H1 (cell line): ENCODE measurements around the gene GSKIP. TPM values are rescaled to one million over a fixed set of nuclear protein-coding genes. Genes with fewer than 3 reads are reported as not detected.

Experiments used
- CTCF ChIA-PET: fragments of 300-600 bp; sonication (Branson Sonifier 250); formaldehyde crosslinking; loops from one replicate; lab custom pipeline; 2021; ENCODE audit not compliant: partially characterized antibody; lab: Charles Lee
- POLR2A ChIA-PET: fragments of 300-600 bp; sonication (Branson Sonifier 250); formaldehyde crosslinking; loops from one replicate; lab custom pipeline; 2021; ENCODE audit warnings: inconsistent platforms; ENCODE audit not compliant: partially characterized antibody; lab: Charles Lee
- DNase-seq, 2 experiments: peaks; one replicate each; pipeline versions ENCODE4 v3.0.0 to v3.0.0-alpha.2; 2010 to 2022; ENCODE audit warnings: low spot score in 2 of 2, low read depth in 1 of 2, mixed read lengths in 1 of 2
- FAIRE-seq: peaks from 2 replicates; lab custom pipeline; 2011; peaks lifted over from hg19 to GRCh38; lab: Jason Lieb, UNC
- H2AFZ ChIP-seq: 2 replicates; pipeline ENCODE4 v1.8.1; 2012; ENCODE audit warnings: low read length, inconsistent platforms
- H2AK5ac ChIP-seq: 2 replicates; pipeline ENCODE4 v1.6.1; 2013; ENCODE audit warnings: low read depth, low read length
- H2BK120ac ChIP-seq: replicated peaks from 2 replicates; pipeline ENCODE3; 2013; ENCODE audit warnings: low read depth, low read length, inconsistent platforms
- H2BK12ac ChIP-seq: 2 replicates; pipeline ENCODE4 v1.6.1; 2013; ENCODE audit warnings: low read depth, low read length
- H2BK15ac ChIP-seq: 2 replicates; pipeline ENCODE4 v1.6.1; 2013; ENCODE audit warnings: low read length
- H2BK20ac ChIP-seq: 2 replicates; pipeline ENCODE4 v1.6.1; 2013; ENCODE audit warnings: low read length
- H2BK5ac ChIP-seq: 2 replicates; pipeline ENCODE4 v1.6.1; 2013; ENCODE audit warnings: low read depth, low read length
- H3K14ac ChIP-seq: 2 replicates; pipeline ENCODE4 v1.6.1; 2013; ENCODE audit warnings: inconsistent platforms; ENCODE audit not compliant: insufficient read length
- H3K18ac ChIP-seq: 2 replicates; pipeline ENCODE4 v1.6.1; 2013; ENCODE audit warnings: low read length; ENCODE audit errors: extremely low read depth
- H3K23ac ChIP-seq: 2 replicates; pipeline ENCODE4 v1.6.1; 2013; ENCODE audit warnings: inconsistent platforms; ENCODE audit not compliant: insufficient read length
- H3K23me2 ChIP-seq: 2 replicates; pipeline ENCODE4 v1.6.1; 2013; ENCODE audit warnings: low read depth, low read length
- H3K27ac ChIP-seq: 2 replicates; pipeline ENCODE4 v1.6.1; 2011; ENCODE audit warnings: low read depth, low read length, inconsistent platforms
- H3K27me3 ChIP-seq, 4 experiments: replicated peaks in 1 of 4; 1 replicate in 1 of 4; 2 replicates in 3 of 4; pipeline versions ENCODE4 v1.6.1 to v1.8.1; 2011 to 2013; ENCODE audit warnings: low read length in 3 of 4, mild to moderate bottlenecking in 3 of 4, inconsistent platforms in 2 of 4, mixed read lengths in 2 of 4, moderate library complexity in 1 of 4; ENCODE audit not compliant: control insufficient read depth in 3 of 4, insufficient read depth in 3 of 4; ENCODE audit errors: extremely low read depth in 1 of 4
- H3K36me3 ChIP-seq, 4 experiments: 2 replicates each; pipeline versions ENCODE4 v1.6.1 to v1.8.1; 2011 to 2013; ENCODE audit warnings: mild to moderate bottlenecking in 4 of 4, low read length in 3 of 4, moderate library complexity in 2 of 4, control low read depth in 1 of 4, inconsistent platforms in 1 of 4; ENCODE audit not compliant: insufficient read depth in 4 of 4, control insufficient read depth in 2 of 4
- H3K4ac ChIP-seq: replicated peaks from 2 replicates; pipeline ENCODE3; 2013; ENCODE audit warnings: low read length, low read depth, mixed read lengths, inconsistent platforms; ENCODE audit not compliant: insufficient read length
- H3K4me1 ChIP-seq, 4 experiments: replicated peaks in 1 of 4; 1 replicate in 1 of 4; 2 replicates in 3 of 4; pipeline versions ENCODE4 v1.6.1 to v1.8.1; 2011 to 2013; ENCODE audit warnings: low read length in 3 of 4, inconsistent platforms in 2 of 4, mixed read lengths in 1 of 4; ENCODE audit not compliant: insufficient read depth in 4 of 4, control insufficient read depth in 3 of 4
- H3K4me2 ChIP-seq, 2 experiments: 2 replicates each; pipeline versions ENCODE4 v1.6.1 to v1.8.1; 2011 to 2013; ENCODE audit warnings: low read depth in 2 of 2, low read length in 2 of 2, control low read depth in 1 of 2, inconsistent platforms in 1 of 2, mild to moderate bottlenecking in 1 of 2; ENCODE audit not compliant: insufficient read depth in 1 of 2
- H3K4me3 ChIP-seq, 4 experiments: fragments of 200-600, 300-600 bp in 1 of 4; sonication (generic), shearing (Covaris generic), sonication (Bioruptor Twin) in 1 of 4; 2 replicates each; pipeline versions ENCODE4 v1.5.1 to v1.8.1; 2011 to 2016; ENCODE audit warnings: low read length in 4 of 4, low read depth in 3 of 4, control low read depth in 2 of 4, inconsistent platforms in 2 of 4, mild to moderate bottlenecking in 2 of 4, mixed read lengths in 1 of 4, moderate library complexity in 1 of 4; ENCODE audit not compliant: insufficient read depth in 2 of 4; ENCODE audit errors: extremely low read depth in 1 of 4
- H3K56ac ChIP-seq: replicated peaks from 2 replicates; pipeline ENCODE3; 2013; ENCODE audit warnings: low read depth, mild to moderate bottlenecking, mixed read lengths, low read length, inconsistent platforms; ENCODE audit not compliant: insufficient read length
- H3K79me1 ChIP-seq: 2 replicates; pipeline ENCODE4 v1.6.1; 2013; ENCODE audit warnings: low read depth, low read length, control low read depth
- H3K79me2 ChIP-seq, 2 experiments: 2 replicates each; pipeline versions ENCODE4 v1.6.1 to v1.8.1; 2012 to 2013; ENCODE audit warnings: low read length in 2 of 2, mild to moderate bottlenecking in 2 of 2, inconsistent platforms in 1 of 2; ENCODE audit not compliant: insufficient read depth in 2 of 2, control insufficient read depth in 1 of 2
- H3K9ac ChIP-seq, 4 experiments: replicated peaks in 1 of 4; 1 replicate in 1 of 4; 2 replicates in 3 of 4; pipeline versions ENCODE4 v1.6.1 to v1.8.1; 2011 to 2013; ENCODE audit warnings: low read depth in 3 of 4, low read length in 3 of 4, control low read depth in 2 of 4, mild to moderate bottlenecking in 2 of 4, moderate library complexity in 2 of 4, inconsistent platforms in 1 of 4; ENCODE audit errors: extremely low read depth in 1 of 4
- H3K9me3 ChIP-seq, 2 experiments: 2 replicates each; pipeline versions ENCODE4 v1.6.1 to v1.8.1; 2012 to 2013; ENCODE audit warnings: mild to moderate bottlenecking in 2 of 2, moderate library complexity in 2 of 2, control low read depth in 1 of 2, inconsistent platforms in 1 of 2, low read depth in 1 of 2, low read length in 1 of 2, mixed read lengths in 1 of 2; ENCODE audit not compliant: insufficient read depth in 2 of 2
- H4K20me1 ChIP-seq, 2 experiments: replicated peaks in 1 of 2; 2 replicates each; pipeline versions ENCODE3 to v1.8.1; 2011 to 2013; ENCODE audit warnings: inconsistent platforms in 2 of 2, low read length in 2 of 2, mild to moderate bottlenecking in 1 of 2; ENCODE audit not compliant: insufficient read depth in 2 of 2, control insufficient read depth in 1 of 2
- H4K5ac ChIP-seq: 2 replicates; pipeline ENCODE4 v1.6.1; 2013; ENCODE audit warnings: low read length, low read depth, mixed read lengths, inconsistent platforms; ENCODE audit not compliant: insufficient read length
- H4K8ac ChIP-seq: 2 replicates; pipeline ENCODE4 v1.8.0; 2013; ENCODE audit warnings: mild to moderate bottlenecking, moderate library complexity, low read length, inconsistent platforms; ENCODE audit not compliant: insufficient read depth; ENCODE audit errors: extremely low read depth
- H4K91ac ChIP-seq: replicated peaks from 2 replicates; pipeline ENCODE3; 2013; ENCODE audit warnings: low read length, mixed read lengths, inconsistent platforms; ENCODE audit not compliant: insufficient read length
- CREB1 ChIP-seq: IDR thresholded peaks from 2 replicates; pipeline ENCODE4 v1.6.1; 2012; ENCODE audit warnings: inconsistent platforms
- EP300 ChIP-seq, 2 experiments: IDR thresholded peaks; 1 replicate in 1 of 2; 2 replicates in 1 of 2; pipeline ENCODE4 v1.6.1; 2011 to 2012; ENCODE audit warnings: low read depth in 2 of 2, low read length in 2 of 2, mild to moderate bottlenecking in 2 of 2, borderline replicate concordance in 1 of 2, inconsistent platforms in 1 of 2, moderate library complexity in 1 of 2
- JUND ChIP-seq: IDR thresholded peaks from 2 replicates; pipeline ENCODE4 v1.6.1; 2011; ENCODE audit warnings: mild to moderate bottlenecking, improper control_type of control experiment, low read length
- MAX ChIP-seq: IDR thresholded peaks from 2 replicates; pipeline ENCODE4 v1.6.1; 2012; ENCODE audit warnings: inconsistent platforms
- NANOG ChIP-seq: IDR thresholded peaks from 2 replicates; pipeline ENCODE4 v1.6.1; 2011; ENCODE audit warnings: low read length, low read depth, mild to moderate bottlenecking, inconsistent platforms; ENCODE audit not compliant: insufficient read depth, poor library complexity, severe bottlenecking
- POLR2AphosphoS5 ChIP-seq: IDR thresholded peaks from 2 replicates; pipeline ENCODE4 v1.6.1; 2011; ENCODE audit warnings: low read depth, low read length
- TEAD4 ChIP-seq: IDR thresholded peaks from 2 replicates; pipeline ENCODE4 v1.6.1; 2012; ENCODE audit warnings: low read depth, low read length, inconsistent platforms, mixed read lengths
- YY1 ChIP-seq: IDR thresholded peaks from 2 replicates; pipeline ENCODE4 v1.6.1; 2011; ENCODE audit warnings: low read depth, mild to moderate bottlenecking, low read length
- WGBS, 2 experiments: shearing (Covaris generic) in 1 of 2; methylation state at CpG; one replicate each; pipeline versions ENCODE4 v1.1.6 to v1.1.7; 2013 to 2015; ENCODE audit warnings: low lambda C conversion rate in 2 of 2, mixed read lengths in 2 of 2, inconsistent platforms in 1 of 2, low coverage in 1 of 2, missing lambda C conversion rate in 1 of 2; ENCODE audit not compliant: insufficient replicate concordance in 2 of 2, insufficient coverage in 1 of 2, insufficient read length in 1 of 2; ENCODE audit errors: extremely low coverage in 1 of 2, missing lambda C conversion rate in 1 of 2; 5-methylcytosine and 5-hydroxymethylcytosine counted together
- polyA plus RNA-seq, 7 experiments: library from polyadenylated mRNA; depleted of rRNA in 3 of 7; stranded (reverse) in 5 of 7; unstranded in 2 of 7; fragments of >200 nt in 5 of 7; fragments of 200-250 nt in 2 of 7; gene quantifications; 1 replicate in 5 of 7; 2 replicates in 1 of 7; 4 replicates in 1 of 7; pipeline versions ENCODE4 v1.2.1 to v1.2.3, GENCODE V29; 2011 to 2013; ENCODE audit warnings: missing spikeins in 2 of 7, mixed read lengths in 2 of 7
- total RNA-seq: library from RNA; stranded (reverse); fragmentation: NEBNext Ultra II Directional; extraction: Animal tissue kit (Norgen Biotek cat#: 25700); gene quantifications from 2 replicates; pipeline ENCODE4 v1.2.1, GENCODE V29; 2021

Gene GSKIP
- total and polyA plus RNA-seq, 2 of the 8 experiments (the other 6 are each of a cell fraction or from before 2014, with no cell fraction given): 20.3 to 37.1 TPM

GRCh38 chr14:96384053-96384452, 20.7 kb downstream of the GSKIP start:
- no peak overlapping the region for H4K5ac ChIP-seq
- no peaks in the 10 kb centered on the region for H3K23me2 ChIP-seq
- H2BK20ac ChIP-seq: no peak overlapping the region
- H3K14ac ChIP-seq: no peak overlapping the region
- H2AFZ ChIP-seq: no peak overlapping the region
- no peak overlapping the region for H3K56ac ChIP-seq
- FAIRE-seq (no peak), DNase-seq (no peak)
- H3K79me1 ChIP-seq: no peaks in the 10 kb centered on the region
- no peaks in the 10 kb centered on the region for H3K4me1 ChIP-seq
- no peaks in the 10 kb centered on the region for H3K9me3 ChIP-seq
- no peaks in the 10 kb centered on the region for H3K79me2 ChIP-seq
- H3K27ac ChIP-seq: no peak overlapping the region
- WGBS, 2 experiments: 88% methylated on average over 1 of the region's 1 CpG; no CpG with 5 or more reads in 1 of the 2 experiments
- H3K27me3 ChIP-seq: no peaks in the 10 kb centered on the region
- H2BK12ac ChIP-seq: no peak overlapping the region
- peaks cover 0 to 42% (median 14%) of the 10 kb centered on the region in 4 experiments; a peak in 5 of 8 replicates for H3K36me3 ChIP-seq
- H4K8ac ChIP-seq: no peak overlapping the region
- no peak overlapping the region for H2BK15ac ChIP-seq
- H3K4me3 ChIP-seq: no peak overlapping the region
- H3K4ac ChIP-seq: no peak overlapping the region
- no peak overlapping the region for H3K23ac ChIP-seq
- ChIA-PET POLR2A (interaction anchor here (1.2 kb wide), 1 partner anchor 13 kb away, joined by 3 read pairs; no protein-coding TSS in a partner anchor), CTCF (interaction anchor here (0.6 to 0.7 kb wide), 2 partner anchors 323 to 488 kb away, joined by 3 read pairs; no protein-coding TSS in a partner anchor)
- TF ChIP-seq TEAD4 (no peak), JUND (no peak), CREB1 (no peak), MAX (no peak), NANOG (no peak), EP300 (IDR thresholded peaks at IDR 0.05; ENCODE audit: borderline replicate concordance in 1 of 2, low read depth in 2 of 2, low read length in 2 of 2) (no peak), YY1 (no peak), POLR2AphosphoS5 (no peak)
- no peak overlapping the region for H2BK120ac ChIP-seq
- no peak overlapping the region for H4K91ac ChIP-seq
- no peak overlapping the region for H2AK5ac ChIP-seq
- H2BK5ac ChIP-seq: no peak overlapping the region
- no peak overlapping the region for H3K9ac ChIP-seq
- no peaks in the 10 kb centered on the region for H4K20me1 ChIP-seq
- no peak overlapping the region for H3K4me2 ChIP-seq
- no peak overlapping the region for H3K18ac ChIP-seq
